ENCODE data around the gene TMEM125.

DNA sequence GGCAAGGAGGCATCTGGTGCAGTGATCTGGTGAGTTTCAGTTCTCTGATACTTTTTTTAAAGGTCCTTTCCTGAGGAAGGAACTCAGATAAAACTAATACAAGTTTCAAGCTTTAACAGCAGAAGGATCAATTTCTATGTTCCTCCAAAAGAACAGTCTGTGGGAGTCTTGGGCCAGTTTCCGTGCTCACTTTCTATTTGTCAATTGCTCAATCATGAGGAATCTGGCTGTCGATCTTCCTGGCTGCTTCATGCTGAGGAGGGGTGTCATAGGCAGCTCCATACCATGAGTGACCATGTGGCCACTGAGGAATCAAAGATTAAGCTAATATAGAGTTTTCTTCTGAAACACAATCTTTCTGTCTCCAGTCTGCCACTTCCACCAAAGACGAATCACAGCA is 11.4 kb upstream of the TMEM125 start:
- TF ChIP-seq, protein P1, sequence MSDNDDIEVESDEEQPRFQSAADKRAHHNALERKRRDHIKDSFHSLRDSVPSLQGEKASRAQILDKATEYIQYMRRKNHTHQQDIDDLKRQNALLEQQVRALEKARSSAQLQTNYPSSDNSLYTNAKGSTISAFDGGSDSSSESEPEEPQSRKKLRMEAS (IDR thresholded peaks at IDR 0.05), result no peak
- no peak for TF ChIP-seq FOXM1 (IDR thresholded peaks at IDR 0.05; ENCODE audit: borderline replicate concordance, low read depth)
- TF ChIP-seq NFIC (IDR thresholded peaks at IDR 0.05), result no peak
- no peak for TF ChIP-seq YY1 (IDR thresholded peaks at IDR 0.05; ENCODE audit: low read depth)
- TF ChIP-seq EGR1 (IDR thresholded peaks at IDR 0.05), result no peak
- TF ChIP-seq EP300 (IDR thresholded peaks at IDR 0.05; ENCODE audit: borderline replicate concordance), result no peak
- no peak for TF ChIP-seq CREB1 (IDR thresholded peaks at IDR 0.05; ENCODE audit: low read depth)
- TF ChIP-seq, protein P2, sequence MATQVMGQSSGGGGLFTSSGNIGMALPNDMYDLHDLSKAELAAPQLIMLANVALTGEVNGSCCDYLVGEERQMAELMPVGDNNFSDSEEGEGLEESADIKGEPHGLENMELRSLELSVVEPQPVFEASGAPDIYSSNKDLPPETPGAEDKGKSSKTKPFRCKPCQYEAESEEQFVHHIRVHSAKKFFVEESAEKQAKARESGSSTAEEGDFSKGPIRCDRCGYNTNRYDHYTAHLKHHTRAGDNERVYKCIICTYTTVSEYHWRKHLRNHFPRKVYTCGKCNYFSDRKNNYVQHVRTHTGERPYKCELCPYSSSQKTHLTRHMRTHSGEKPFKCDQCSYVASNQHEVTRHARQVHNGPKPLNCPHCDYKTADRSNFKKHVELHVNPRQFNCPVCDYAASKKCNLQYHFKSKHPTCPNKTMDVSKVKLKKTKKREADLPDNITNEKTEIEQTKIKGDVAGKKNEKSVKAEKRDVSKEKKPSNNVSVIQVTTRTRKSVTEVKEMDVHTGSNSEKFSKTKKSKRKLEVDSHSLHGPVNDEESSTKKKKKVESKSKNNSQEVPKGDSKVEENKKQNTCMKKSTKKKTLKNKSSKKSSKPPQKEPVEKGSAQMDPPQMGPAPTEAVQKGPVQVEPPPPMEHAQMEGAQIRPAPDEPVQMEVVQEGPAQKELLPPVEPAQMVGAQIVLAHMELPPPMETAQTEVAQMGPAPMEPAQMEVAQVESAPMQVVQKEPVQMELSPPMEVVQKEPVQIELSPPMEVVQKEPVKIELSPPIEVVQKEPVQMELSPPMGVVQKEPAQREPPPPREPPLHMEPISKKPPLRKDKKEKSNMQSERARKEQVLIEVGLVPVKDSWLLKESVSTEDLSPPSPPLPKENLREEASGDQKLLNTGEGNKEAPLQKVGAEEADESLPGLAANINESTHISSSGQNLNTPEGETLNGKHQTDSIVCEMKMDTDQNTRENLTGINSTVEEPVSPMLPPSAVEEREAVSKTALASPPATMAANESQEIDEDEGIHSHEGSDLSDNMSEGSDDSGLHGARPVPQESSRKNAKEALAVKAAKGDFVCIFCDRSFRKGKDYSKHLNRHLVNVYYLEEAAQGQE (IDR thresholded peaks at IDR 0.05; ENCODE audit: low read depth), result no peak
- TF ChIP-seq CEBPB (IDR thresholded peaks at IDR 0.05), result no peak
- no peak for TF ChIP-seq RAD21 (IDR thresholded peaks at IDR 0.05; ENCODE audit: low read depth)
- TF ChIP-seq, protein P3, sequence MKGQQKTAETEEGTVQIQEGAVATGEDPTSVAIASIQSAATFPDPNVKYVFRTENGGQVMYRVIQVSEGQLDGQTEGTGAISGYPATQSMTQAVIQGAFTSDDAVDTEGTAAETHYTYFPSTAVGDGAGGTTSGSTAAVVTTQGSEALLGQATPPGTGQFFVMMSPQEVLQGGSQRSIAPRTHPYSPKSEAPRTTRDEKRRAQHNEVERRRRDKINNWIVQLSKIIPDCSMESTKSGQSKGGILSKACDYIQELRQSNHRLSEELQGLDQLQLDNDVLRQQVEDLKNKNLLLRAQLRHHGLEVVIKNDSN (IDR thresholded peaks at IDR 0.05), result no peak
- TF ChIP-seq TEAD4 (IDR thresholded peaks at IDR 0.05), result no peak
- no peak for TF ChIP-seq ZBTB7A (IDR thresholded peaks at IDR 0.05; ENCODE audit: low read depth)
